ENCODE measurements around the gene SLC44A3.

DNA sequence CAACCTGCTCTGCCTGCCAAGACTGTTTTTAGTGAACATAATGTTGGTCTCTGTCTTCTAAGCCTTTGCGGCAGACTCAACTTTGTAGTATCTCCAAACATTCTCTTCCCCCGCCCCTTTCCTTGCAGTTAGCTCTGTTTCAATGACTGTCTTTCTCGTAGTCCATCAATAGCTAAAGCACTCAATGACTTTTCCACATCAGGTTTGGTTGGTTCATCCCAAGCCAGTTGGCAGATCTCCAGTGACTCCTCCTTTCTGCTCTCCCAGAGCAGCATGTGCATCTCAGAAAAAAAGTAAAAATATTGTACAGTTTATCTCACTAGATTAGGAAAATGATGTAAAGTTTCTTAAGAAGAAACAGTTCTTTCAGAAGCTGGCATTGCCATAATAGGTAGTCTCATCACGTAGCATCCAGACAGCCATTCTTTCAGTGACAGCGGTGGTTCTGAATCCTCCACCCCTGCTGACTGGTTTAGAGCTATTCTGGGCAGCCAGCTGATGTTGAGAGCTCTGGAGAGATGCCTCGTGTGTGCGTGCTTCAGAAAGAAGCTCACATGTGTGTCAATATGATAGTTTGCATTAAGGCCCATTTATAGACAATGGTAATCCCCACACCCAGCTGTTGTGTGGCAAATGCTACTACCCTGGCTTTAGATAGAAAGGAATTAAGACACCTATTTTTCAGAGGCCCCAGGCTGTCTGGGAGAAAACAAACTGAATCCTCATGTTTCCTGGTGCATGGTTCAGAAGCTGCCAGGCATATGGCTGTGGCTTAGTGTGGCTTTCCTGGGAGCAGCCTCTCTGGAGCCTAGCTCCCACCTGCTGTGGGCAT, 53.6 kb downstream of the SLC44A3 start:
- TF ChIP-seq EZH2 (IDR thresholded peaks at IDR 0.05) (no peak), EZH2phosphoT487 (IDR thresholded peaks at IDR 0.05) (no peak)
- TF ChIP-seq, protein P1, sequence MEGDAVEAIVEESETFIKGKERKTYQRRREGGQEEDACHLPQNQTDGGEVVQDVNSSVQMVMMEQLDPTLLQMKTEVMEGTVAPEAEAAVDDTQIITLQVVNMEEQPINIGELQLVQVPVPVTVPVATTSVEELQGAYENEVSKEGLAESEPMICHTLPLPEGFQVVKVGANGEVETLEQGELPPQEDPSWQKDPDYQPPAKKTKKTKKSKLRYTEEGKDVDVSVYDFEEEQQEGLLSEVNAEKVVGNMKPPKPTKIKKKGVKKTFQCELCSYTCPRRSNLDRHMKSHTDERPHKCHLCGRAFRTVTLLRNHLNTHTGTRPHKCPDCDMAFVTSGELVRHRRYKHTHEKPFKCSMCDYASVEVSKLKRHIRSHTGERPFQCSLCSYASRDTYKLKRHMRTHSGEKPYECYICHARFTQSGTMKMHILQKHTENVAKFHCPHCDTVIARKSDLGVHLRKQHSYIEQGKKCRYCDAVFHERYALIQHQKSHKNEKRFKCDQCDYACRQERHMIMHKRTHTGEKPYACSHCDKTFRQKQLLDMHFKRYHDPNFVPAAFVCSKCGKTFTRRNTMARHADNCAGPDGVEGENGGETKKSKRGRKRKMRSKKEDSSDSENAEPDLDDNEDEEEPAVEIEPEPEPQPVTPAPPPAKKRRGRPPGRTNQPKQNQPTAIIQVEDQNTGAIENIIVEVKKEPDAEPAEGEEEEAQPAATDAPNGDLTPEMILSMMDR (IDR thresholded peaks at IDR 0.05) = no peak

Measured in neural progenitor cell (in vitro differentiated cells).